Measurements from ENCODE around the gene ATG4B. TPM values are rescaled to one million over a fixed set of nuclear protein-coding genes. Genes with fewer than 3 reads are reported as not detected.

ATG4B gene
- total RNA-seq, 6 experiments from 2014 or later: 20.6 to 49.8 (median 39.3) TPM

DNA sequence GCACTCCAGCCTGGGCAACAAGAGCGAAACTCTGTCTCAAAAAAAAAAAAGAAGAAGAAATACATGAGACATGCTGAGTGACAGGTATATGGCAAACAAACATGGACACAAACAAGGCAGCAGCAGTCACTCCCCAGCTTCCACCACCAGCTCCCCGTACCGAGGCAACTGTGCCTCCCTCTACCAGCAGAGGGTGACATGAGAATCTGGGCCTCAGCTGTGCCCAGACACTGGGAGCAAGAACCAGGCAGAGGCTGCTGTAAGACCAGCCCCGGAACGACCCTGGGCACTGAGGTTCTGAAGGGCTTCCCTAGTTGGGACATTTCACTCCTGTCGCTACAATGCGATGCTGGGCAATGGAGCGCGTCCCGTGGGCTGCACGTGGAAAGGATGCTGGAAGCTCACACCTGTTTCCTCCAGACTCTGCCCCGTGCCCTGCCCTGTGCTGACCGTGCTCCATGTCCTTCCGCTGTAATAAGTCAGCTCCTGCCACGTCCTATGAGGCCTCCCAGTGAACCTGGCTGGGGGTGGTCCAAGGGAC is 41.8 kb upstream of the ATG4B start:
- peak in 3 of 4 donors; percentile 45 to 58 (median 46) for ATAC-seq
- TF ChIP-seq, protein P1, sequence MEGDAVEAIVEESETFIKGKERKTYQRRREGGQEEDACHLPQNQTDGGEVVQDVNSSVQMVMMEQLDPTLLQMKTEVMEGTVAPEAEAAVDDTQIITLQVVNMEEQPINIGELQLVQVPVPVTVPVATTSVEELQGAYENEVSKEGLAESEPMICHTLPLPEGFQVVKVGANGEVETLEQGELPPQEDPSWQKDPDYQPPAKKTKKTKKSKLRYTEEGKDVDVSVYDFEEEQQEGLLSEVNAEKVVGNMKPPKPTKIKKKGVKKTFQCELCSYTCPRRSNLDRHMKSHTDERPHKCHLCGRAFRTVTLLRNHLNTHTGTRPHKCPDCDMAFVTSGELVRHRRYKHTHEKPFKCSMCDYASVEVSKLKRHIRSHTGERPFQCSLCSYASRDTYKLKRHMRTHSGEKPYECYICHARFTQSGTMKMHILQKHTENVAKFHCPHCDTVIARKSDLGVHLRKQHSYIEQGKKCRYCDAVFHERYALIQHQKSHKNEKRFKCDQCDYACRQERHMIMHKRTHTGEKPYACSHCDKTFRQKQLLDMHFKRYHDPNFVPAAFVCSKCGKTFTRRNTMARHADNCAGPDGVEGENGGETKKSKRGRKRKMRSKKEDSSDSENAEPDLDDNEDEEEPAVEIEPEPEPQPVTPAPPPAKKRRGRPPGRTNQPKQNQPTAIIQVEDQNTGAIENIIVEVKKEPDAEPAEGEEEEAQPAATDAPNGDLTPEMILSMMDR (IDR thresholded peaks at IDR 0.05): peak; percentile 6 to 33 (median 18)
- no peak for TF ChIP-seq POLR2A (IDR thresholded peaks at IDR 0.05)
- WGBS (ENCODE audit: insufficient coverage, low coverage, low lambda C conversion rate, missing lambda C conversion rate): 96% methylated on average over 11 of the region's 15 CpGs
- H3K27me3 ChIP-seq: no peaks in the 10 kb centered on the region
- no peak overlapping the region for H3K4me3 ChIP-seq
- peaks cover 0 to 9% (median 2%) of the 10 kb centered on the region in 4 donors for H3K36me3 ChIP-seq
- DNase-seq: no peak
- intact Hi-C loops (cut with DNase I): no loop called here
- H3K27ac ChIP-seq: no peak overlapping the region
- no peaks in the 10 kb centered on the region for H3K4me1 ChIP-seq
- H3K9me3 ChIP-seq: no peaks in the 10 kb centered on the region

DNA sequence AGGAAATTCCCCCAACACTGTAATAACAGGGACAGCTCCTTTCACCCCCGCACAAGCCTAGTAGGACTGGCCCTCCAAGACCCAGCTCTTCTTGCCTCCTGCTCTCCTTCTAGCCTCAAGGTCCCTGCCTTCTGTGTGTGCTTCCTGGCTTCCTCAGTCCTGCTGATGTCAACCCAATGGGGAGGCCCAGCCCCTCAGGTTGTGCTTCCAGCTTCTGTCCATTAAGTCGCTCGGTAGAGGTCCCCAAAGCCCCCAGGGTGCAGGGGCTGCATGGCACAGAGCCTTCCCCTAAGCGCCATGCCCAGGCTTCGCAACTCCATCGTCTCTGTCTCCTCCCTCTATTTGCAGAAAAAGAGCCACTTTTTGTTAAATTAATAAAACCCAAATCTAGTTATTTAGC is 39.9 kb upstream of the ATG4B start:
- ATAC-seq (no peak), DNase-seq (no peak)
- Histone ChIP-seq H3K27ac (no peak overlapping the region), H3K9me3 (no peaks in the 10 kb centered on the region), H3K36me3 (peaks cover 0 to 22% (median 4%) of the 10 kb centered on the region in 4 donors), H3K27me3 (no peaks in the 10 kb centered on the region), H3K4me3 (no peak overlapping the region), H3K4me1 (no peaks in the 10 kb centered on the region)
- WGBS (ENCODE audit: insufficient coverage, low coverage, low lambda C conversion rate, missing lambda C conversion rate): 93% methylated on average over 6 of the region's 6 CpGs
- intact Hi-C loops (cut with DNase I): no loop called here
- TF ChIP-seq, protein P1 (IDR thresholded peaks at IDR 0.05): no peak

DNA sequence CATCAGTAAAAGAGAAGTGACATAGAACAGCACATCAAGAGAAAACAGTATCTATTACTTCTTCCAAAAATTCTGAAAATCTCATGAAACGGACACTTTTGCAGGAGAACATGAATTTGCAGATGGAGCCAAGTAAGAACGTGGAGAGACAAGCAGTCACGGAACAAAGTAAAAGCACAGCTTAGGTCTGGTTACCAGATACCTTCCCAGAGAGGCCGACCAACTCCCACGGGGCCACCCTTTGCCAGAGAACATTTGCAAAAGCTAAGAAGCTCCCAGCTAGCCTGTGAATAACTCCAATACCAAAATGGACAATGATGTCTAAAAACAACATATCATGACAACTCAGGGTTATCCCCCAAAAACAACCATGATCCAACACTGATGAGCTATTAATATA is 39.4 kb upstream of the ATG4B start:
- no peak for DNase-seq
- no peaks in the 10 kb centered on the region for H3K9me3 ChIP-seq
- 25% methylated on average over 2 of the region's 5 CpGs for WGBS (ENCODE audit: insufficient coverage, low coverage, low lambda C conversion rate, missing lambda C conversion rate)
- ATAC-seq: no peak
- no peak overlapping the region for H3K4me3 ChIP-seq
- no peaks in the 10 kb centered on the region for H3K4me1 ChIP-seq
- TF ChIP-seq POLR2A (IDR thresholded peaks at IDR 0.05): no peak
- TF ChIP-seq, protein P1 (IDR thresholded peaks at IDR 0.05): no peak
- intact Hi-C loops (cut with DNase I): no loop called here
- no peak overlapping the region for H3K27ac ChIP-seq
- peaks cover 0 to 26% (median 6%) of the 10 kb centered on the region in 4 donors for H3K36me3 ChIP-seq
- H3K27me3 ChIP-seq: no peaks in the 10 kb centered on the region

DNA sequence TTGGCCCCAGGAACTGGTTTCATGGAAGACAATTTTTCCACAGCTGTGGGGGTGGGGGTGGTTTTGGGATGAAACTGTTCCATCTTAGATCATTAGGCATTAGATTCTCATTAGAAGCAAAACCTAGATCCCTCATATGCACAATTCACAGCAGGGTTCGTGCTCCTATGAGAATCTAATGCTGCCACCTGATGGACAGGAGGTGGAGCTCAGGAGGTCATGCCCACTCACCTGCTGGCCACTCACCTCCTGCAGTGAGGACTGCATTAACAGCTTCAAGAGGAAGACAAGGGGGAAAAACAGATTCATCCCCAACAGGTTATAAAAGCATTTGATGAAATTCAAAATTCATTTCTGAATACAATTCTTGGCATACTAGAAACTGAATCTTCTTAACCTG is 39.0 kb upstream of the ATG4B start:
- whole genome bisulfite sequencing (ENCODE audit: insufficient coverage, low coverage, low lambda C conversion rate, missing lambda C conversion rate): no CpG with 5 or more reads among the region's 1 CpG
- intact Hi-C loops (cut with DNase I): no loop called here
- no peak for DNase-seq
- peak; percentile 72 to 84 (median 78) for ATAC-seq
- H3K4me3 ChIP-seq: no peak overlapping the region
- H3K4me1 ChIP-seq: no peaks in the 10 kb centered on the region
- TF ChIP-seq, protein P1 (IDR thresholded peaks at IDR 0.05): peak; percentile 28 to 52 (median 43)
- no peak for TF ChIP-seq POLR2A (IDR thresholded peaks at IDR 0.05)
- H3K27ac ChIP-seq: no peak overlapping the region
- H3K27me3 ChIP-seq: no peaks in the 10 kb centered on the region
- peaks cover 0 to 26% (median 6%) of the 10 kb centered on the region in 4 donors for H3K36me3 ChIP-seq
- H3K9me3 ChIP-seq: no peaks in the 10 kb centered on the region

All from right lobe of liver (tissue), 6 donors.